Left ventricle myocardium inferior (tissue), 1 donor: ENCODE measurements around the gene CD180. TPM values are rescaled to one million over a fixed set of nuclear protein-coding genes. Genes with fewer than 3 reads are reported as not detected.

Source experiments
- DNase-seq: peaks from one replicate; pipeline ENCODE4 v3.0.0-alpha.2; 2020
- H3K27ac ChIP-seq: fragments of 200-600 bp; replicated peaks from 2 replicates; pipeline ENCODE4 v1.8.0; 2021
- H3K27me3 ChIP-seq: fragments of 200-600 bp; 2 replicates; pipeline ENCODE4 v1.8.0; 2021; ENCODE audit warnings: low read depth
- H3K36me3 ChIP-seq: fragments of 200-600 bp; 2 replicates; pipeline ENCODE4 v1.8.0; 2021
- H3K4me1 ChIP-seq: fragments of 200-600 bp; 2 replicates; pipeline ENCODE4 v1.8.0; 2021
- H3K4me3 ChIP-seq: fragments of 200-600 bp; 2 replicates; pipeline ENCODE4 v1.8.0; 2021; ENCODE audit warnings: mild to moderate bottlenecking, moderate library complexity
- H3K9me3 ChIP-seq: fragments of 200-600 bp; replicated peaks from 2 replicates; pipeline ENCODE4 v1.8.0; 2021
- CTCF ChIP-seq: fragments of 200-600 bp; IDR thresholded peaks from 2 replicates; pipeline ENCODE4 v1.8.0; 2021; ENCODE audit warnings: antibody characterized with exemption, mild to moderate bottlenecking, borderline replicate concordance
- intact Hi-C: fragments of 100-400 bp; cut with micrococcal nuclease; formaldehyde crosslinking; loops from one replicate; pipeline ENCODE4 v1.11.0; 2022
- total RNA-seq: library from RNA; stranded (reverse); fragmentation: NEBNext Ultra II Directional; extraction: Animal tissue kit (Norgen Biotek cat#: 25700); gene quantifications from one replicate; pipeline ENCODE4 v1.2.1, GENCODE V29; 2021
- donor health status: DM: no; HTN: yes; CAD: no; lungs with severe emphysema.

The CD180 gene
- total RNA-seq, 1 donor from 2014 or later: 0.44 TPM

DNA sequence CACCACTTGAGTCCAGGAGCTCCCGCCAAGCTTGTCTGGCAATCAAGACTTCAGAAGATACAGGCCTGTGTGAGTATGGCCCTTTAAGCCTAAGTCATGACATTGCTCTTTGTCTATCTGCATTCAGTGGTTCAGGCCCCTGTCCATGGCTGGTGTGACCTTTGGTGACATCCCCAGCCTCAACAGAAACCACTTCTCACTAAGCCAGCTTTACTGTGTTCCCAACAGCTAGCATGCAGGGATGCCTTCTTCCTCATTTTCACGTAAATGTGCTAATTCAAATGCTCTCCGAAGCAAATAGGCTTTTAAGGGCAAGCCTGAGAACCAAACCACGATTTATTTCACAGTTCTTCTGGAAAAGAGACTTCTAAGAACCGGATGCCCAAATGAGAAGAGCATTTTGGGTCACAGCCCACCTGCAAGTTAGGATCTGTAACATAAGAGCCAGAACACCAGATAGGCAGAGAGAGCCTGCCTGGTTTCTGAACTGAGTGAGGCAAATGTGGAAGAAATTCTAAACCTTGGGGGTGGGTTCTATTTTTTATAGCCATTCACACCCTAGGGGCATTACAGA, 14.9 kb downstream of the CD180 start:
- intact Hi-C loops: no loop called here
- Histone ChIP-seq H3K27me3 (no peaks in the 10 kb centered on the region), H3K36me3 (no peaks in the 10 kb centered on the region), H3K9me3 (peaks cover 9% of the 10 kb centered on the region), H3K27ac (peak overlapping the region; percentile 64), H3K4me3 (no peak overlapping the region), H3K4me1 (peaks cover 20% of the 10 kb centered on the region)
- no peak for DNase-seq
- TF ChIP-seq CTCF: no peak

- H3K36me3 ChIP-seq: no peaks in the 10 kb centered on the region
- intact Hi-C loops: no loop called here
- H3K27me3 ChIP-seq: no peaks in the 10 kb centered on the region
- DNase-seq: no peak
- no peak overlapping the region for H3K27ac ChIP-seq
- TF ChIP-seq CTCF: no peak
- H3K9me3 ChIP-seq: peaks cover 9% of the 10 kb centered on the region
- H3K4me1 ChIP-seq: peaks cover 20% of the 10 kb centered on the region
- H3K4me3 ChIP-seq: no peak overlapping the region
Measured at GRCh38 chr5:67179697-67180361, 16.8 kb downstream of the CD180 start.

- no peaks in the 10 kb centered on the region for H3K36me3 ChIP-seq
- H3K27ac ChIP-seq: no peak overlapping the region
- TF ChIP-seq CTCF: no peak
- H3K27me3 ChIP-seq: no peaks in the 10 kb centered on the region
- DNase-seq: no peak
- peaks cover 20% of the 10 kb centered on the region for H3K4me1 ChIP-seq
- intact Hi-C loops: no loop called here
- no peak overlapping the region for H3K4me3 ChIP-seq
- H3K9me3 ChIP-seq: peaks cover 9% of the 10 kb centered on the region
Measured at GRCh38 chr5:67178966-67179365, 17.6 kb downstream of the CD180 start.

DNA sequence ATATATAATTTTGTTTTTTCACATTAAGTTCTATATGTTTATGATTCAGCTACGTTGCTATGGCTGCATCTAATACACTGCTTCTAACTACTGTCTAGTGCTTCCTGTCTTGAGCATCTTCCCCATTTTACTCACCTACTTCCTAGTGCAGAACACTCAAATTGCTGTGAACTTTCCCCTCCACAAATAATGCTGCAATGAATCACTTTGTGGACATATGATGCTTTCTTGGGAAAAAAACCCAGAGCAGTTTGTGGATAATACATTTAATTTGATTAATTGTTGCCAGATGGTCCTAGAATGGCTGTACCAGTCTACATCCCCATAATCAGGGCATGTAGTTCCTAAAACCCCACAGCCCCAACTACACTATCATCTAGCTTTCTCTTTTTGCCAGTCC, 18.5 kb downstream of the CD180 start:
- no peak for TF ChIP-seq CTCF
- Histone ChIP-seq H3K27ac (no peak overlapping the region), H3K4me3 (no peak overlapping the region), H3K4me1 (peaks cover 17% of the 10 kb centered on the region), H3K27me3 (no peaks in the 10 kb centered on the region), H3K36me3 (no peaks in the 10 kb centered on the region), H3K9me3 (peaks cover 9% of the 10 kb centered on the region)
- intact Hi-C loops: no loop called here
- DNase-seq: no peak

GRCh38 chr5:67176936-67177335, 19.7 kb downstream of the CD180 start:
- intact Hi-C loops: no loop called here
- peaks cover 5% of the 10 kb centered on the region for H3K4me1 ChIP-seq

More at GRCh38 chr5:67176936-67177335, 19.7 kb downstream of the CD180 start:
- no peaks in the 10 kb centered on the region for H3K36me3 ChIP-seq
- TF ChIP-seq CTCF: no peak
- no peak overlapping the region for H3K27ac ChIP-seq
- peaks cover 9% of the 10 kb centered on the region for H3K9me3 ChIP-seq
- no peak overlapping the region for H3K4me3 ChIP-seq
- DNase-seq: no peak
- no peaks in the 10 kb centered on the region for H3K27me3 ChIP-seq
